Fibroblast of skin of right biceps (primary cell): ENCODE measurements around the gene PROZ.

Experiments used
- DNase-seq: peaks from one replicate; pipeline ENCODE4 v3.0.0-alpha.2; 2013

PROZ gene

GRCh38 chr13:113209336-113209758, 50.9 kb downstream of the PROZ start, which contains the start of gene CUL4A:
CUL4A (plus strand) TSS chr13:113209613; CDS start chr13:113209628, 15 bp downstream.
- DNase-seq: peak; percentile 87

GRCh38 chr13:113209759-113210421, 51.4 kb downstream of the PROZ start:
- peak; percentile 53 for DNase-seq

- DNase-seq: no peak
These were observed 52.4 kb downstream of the PROZ start for GRCh38 chr13:113210833-113211232.

- no peak for DNase-seq
These were observed 53.3 kb downstream of the PROZ start for GRCh38 chr13:113211774-113212173.

GRCh38 chr13:113216254-113217048, 58.0 kb downstream of the PROZ start:
- DNase-seq: peak; percentile 75

GRCh38 chr13:113218586-113218985, 60.1 kb downstream of the PROZ start:
- DNase-seq: no peak

- DNase-seq: peak; percentile 21
These were observed 61.0 kb downstream of the PROZ start for GRCh38 chr13:113219256-113219940.

GRCh38 chr13:113220141-113220598, 61.7 kb downstream of the PROZ start:
- no peak for DNase-seq

GRCh38 chr13:113220877-113221276, 62.4 kb downstream of the PROZ start:
- peak; percentile 23 for DNase-seq
